HCT116 (cell line): ENCODE results near the gene FFAR1. TPM values are rescaled to one million over a fixed set of nuclear protein-coding genes. Genes with fewer than 3 reads are reported as not detected.

Experiments used
- ATAC-seq: fragments of 200-7000 bp; cut with Tn5 transposase; 2 replicates; pipeline ENCODE4 v1.9.1; 2020; ENCODE audit warnings: mild to moderate bottlenecking, moderate library complexity
- BruUV-seq: library from RNA; stranded (reverse); fragments of 400-500 nt; replicated peaks from 2 replicates; lab custom pipeline; 2021; lab: Mats Ljungman, UMichigan
- CTCF ChIA-PET: fragments of 300-600 bp; sonication (Branson Sonifier 250); formaldehyde crosslinking; loops from one replicate; lab custom pipeline; 2021; ENCODE audit warnings: antibody characterized with exemption; lab: Charles Lee
- POLR2A ChIA-PET: fragments of 300-600, 350-600 bp; sonication (Branson Sonifier 250); formaldehyde crosslinking; loops from one replicate; lab custom pipeline; 2021; ENCODE audit warnings: antibody characterized with exemption; lab: Charles Lee
- RAD21 ChIA-PET, 2 experiments: fragments of 300-600 bp; sonication (Branson Sonifier 250); formaldehyde crosslinking; loops; one replicate each; lab custom pipeline; 2023; ENCODE audit warnings: low total read pairs in 2 of 2; ENCODE audit not compliant: uncharacterized antibody in 2 of 2, unreplicated experiment in 2 of 2, low non-redundant PET in 1 of 2; lab: Charles Lee
- DNase-seq: peaks from one replicate; pipeline ENCODE4 v3.0.0-alpha.2; 2010; ENCODE audit warnings: low read depth, low spot score
- H2AFZ ChIP-seq: fragments of 200-600 bp; shearing (Covaris generic), sonication (generic); 2 replicates; pipeline ENCODE4 v1.6.1; 2017; ENCODE audit warnings: low read depth, mixed run types, mixed read lengths, antibody characterized with exemption, low read length; ENCODE audit not compliant: poor library complexity, severe bottlenecking
- H3K27ac ChIP-seq: 2 replicates; pipeline ENCODE4 v1.5.1; 2012; ENCODE audit warnings: low read depth, low read length
- H3K27me3 ChIP-seq: fragments of 200-600 bp; sonication (generic); 2 replicates; pipeline ENCODE4 v1.6.1; 2016; ENCODE audit warnings: mixed run types, low read length, mixed read lengths; ENCODE audit not compliant: insufficient read depth
- H3K36me3 ChIP-seq, 2 experiments: fragments of 200-500 bp in 1 of 2; fragments of 200-600 bp in 1 of 2; sonication (Bioruptor generic) in 1 of 2; sonication (generic) in 1 of 2; 2 replicates each; pipeline versions ENCODE4 v1.5.1 to v1.6.1; 2014 to 2016; ENCODE audit warnings: low read length in 2 of 2, inconsistent platforms in 1 of 2, mixed read lengths in 1 of 2, mixed run types in 1 of 2; ENCODE audit not compliant: insufficient read depth in 2 of 2, control insufficient read depth in 1 of 2
- H3K4me1 ChIP-seq, 2 experiments: fragments of 200-600 bp in 1 of 2; sonication (generic) in 1 of 2; 2 replicates each; pipeline versions ENCODE4 v1.5.1 to v1.6.1; 2012 to 2017; ENCODE audit warnings: low read length in 2 of 2, inconsistent platforms in 1 of 2, mild to moderate bottlenecking in 1 of 2, mixed read lengths in 1 of 2, mixed run types in 1 of 2, moderate library complexity in 1 of 2; ENCODE audit not compliant: insufficient read depth in 2 of 2, control insufficient read depth in 1 of 2
- H3K4me2 ChIP-seq: fragments of 200-600 bp; sonication (generic); 2 replicates; pipeline ENCODE4 v1.6.1; 2017; ENCODE audit warnings: mixed run types, low read length, mixed read lengths
- H3K4me3 ChIP-seq, 2 experiments: fragments of 200-600 bp in 1 of 2; sonication (generic) in 1 of 2; replicated peaks in 1 of 2; 2 replicates each; pipeline ENCODE4 v1.5.1; 2011 to 2016; ENCODE audit warnings: low read length in 2 of 2, control low read depth in 1 of 2, low read depth in 1 of 2, mild to moderate bottlenecking in 1 of 2, mixed read lengths in 1 of 2, mixed run types in 1 of 2
- H3K79me2 ChIP-seq: fragments of 200-600 bp; sonication (generic); 2 replicates; pipeline ENCODE4 v1.6.1; 2017; ENCODE audit warnings: mild to moderate bottlenecking, mixed run types, low read length, moderate library complexity, mixed read lengths; ENCODE audit not compliant: insufficient read depth
- H3K9ac ChIP-seq: fragments of 200-600 bp; sonication (generic); 2 replicates; pipeline ENCODE4 v1.6.1; 2016; ENCODE audit warnings: low read length, mixed read lengths
- H3K9me2 ChIP-seq: fragments of 200-600 bp; sonication (generic), shearing (Covaris generic); 2 replicates; pipeline ENCODE4 v1.6.1; 2017; ENCODE audit warnings: mixed run types, mild to moderate bottlenecking, moderate library complexity; ENCODE audit not compliant: insufficient read depth
- H3K9me3 ChIP-seq, 2 experiments: fragments of 200-500 bp in 1 of 2; fragments of 200-600 bp in 1 of 2; sonication (Bioruptor generic) in 1 of 2; sonication (generic) in 1 of 2; 2 replicates each; pipeline ENCODE4 v1.6.1; 2014 to 2017; ENCODE audit warnings: low read length in 2 of 2, mixed read lengths in 2 of 2, inconsistent platforms in 1 of 2, low read depth in 1 of 2, mild to moderate bottlenecking in 1 of 2, mixed run types in 1 of 2, moderate library complexity in 1 of 2; ENCODE audit not compliant: control insufficient read depth in 1 of 2, insufficient read depth in 1 of 2
- H4K20me1 ChIP-seq: fragments of 200-600 bp; sonication (generic), shearing (Covaris generic); 2 replicates; pipeline ENCODE4 v1.6.1; 2017; ENCODE audit warnings: mixed run types, mild to moderate bottlenecking, moderate library complexity; ENCODE audit not compliant: insufficient read depth
- CTCF ChIP-seq, 3 experiments: fragments of 200-600 bp in 1 of 3; sonication (generic) in 1 of 3; IDR thresholded peaks in 2 of 3; conservative IDR thresholded peaks in 1 of 3; 2 replicates each; pipeline ENCODE4 v1.5.1; 2012 to 2017; ENCODE audit warnings: low read depth in 2 of 3, low read length in 2 of 3, antibody characterized with exemption in 1 of 3, borderline replicate concordance in 1 of 3, control low read depth in 1 of 3, mild to moderate bottlenecking in 1 of 3, mixed read lengths in 1 of 3, mixed run types in 1 of 3, moderate library complexity in 1 of 3; ENCODE audit not compliant: insufficient read depth in 1 of 3
- EZH2 ChIP-seq: fragments of 200-600 bp; sonication (generic); IDR thresholded peaks from 2 replicates; pipeline ENCODE4 v1.6.1; 2017; ENCODE audit warnings: antibody characterized with exemption, mixed run types
- SIN3A ChIP-seq: IDR thresholded peaks from 2 replicates; pipeline ENCODE4 v1.6.1; 2012; ENCODE audit warnings: low read depth
- SRF ChIP-seq: IDR thresholded peaks from 2 replicates; pipeline ENCODE4 v1.6.1; 2012; ENCODE audit warnings: low read depth
- TCF7L2 ChIP-seq: IDR thresholded peaks from 2 replicates; pipeline ENCODE4 v1.7.0; 2011; ENCODE audit warnings: borderline replicate concordance, inconsistent platforms; ENCODE audit not compliant: insufficient read depth, insufficient read length; ENCODE audit errors: extremely low read depth
- YY1 ChIP-seq: IDR thresholded peaks from 2 replicates; pipeline ENCODE4 v1.6.1; 2011; ENCODE audit warnings: low read length, low read depth, moderate library complexity, mild to moderate bottlenecking; ENCODE audit not compliant: insufficient replicate concordance; ENCODE audit errors: extremely low read depth
- ZBTB33 ChIP-seq: IDR thresholded peaks from 2 replicates; pipeline ENCODE4 v1.6.1; 2011; ENCODE audit warnings: mild to moderate bottlenecking, low read length, moderate library complexity; ENCODE audit not compliant: insufficient replicate concordance; ENCODE audit errors: extremely low read depth
- intact Hi-C: fragments of 100-400 bp; cut with micrococcal nuclease; formaldehyde crosslinking; loops from 2 replicates; pipeline ENCODE4 v1.10.0; 2022
- total RNA-seq: library from RNA; stranded (reverse); gene quantifications from one replicate; pipeline ENCODE4 v1.2.1, GENCODE V29; 2021; ENCODE audit not compliant: unreplicated experiment

The FFAR1 gene
- total RNA-seq, 1 experiment from 2014 or later = not detected

- H3K79me2 ChIP-seq = no peaks in the 10 kb centered on the region
- H3K27me3 ChIP-seq = no peaks in the 10 kb centered on the region; the same call in none of the 2 replicates
- RAD21 ChIA-PET = no interaction called here
- H2AFZ ChIP-seq = no peak overlapping the region
- H3K9me3 ChIP-seq = peaks cover 0 to 3% of the 10 kb centered on the region in 2 experiments; a peak in 1 of 4 replicates
- H3K9ac ChIP-seq = no peak overlapping the region
- H4K20me1 ChIP-seq = no peaks in the 10 kb centered on the region
- H3K4me1 ChIP-seq = no peaks in the 10 kb centered on the region
- intact Hi-C loops = no loop called here
- TF ChIP-seq ZBTB33 (no peak), CTCF (IDR thresholded peaks at IDR 0.05 in 2 of 3, conservative IDR thresholded peaks at IDR 0.05 in 1 of 3; ENCODE audit: borderline replicate concordance in 1 of 3, insufficient read depth in 1 of 3, low read depth in 2 of 3, low read length in 2 of 3) (no peak), EZH2 (no peak), YY1 (no peak), TCF7L2 (no peak), SRF (no peak), SIN3A (no peak)
- BruUV-seq = no TSS peak
- no peaks in the 10 kb centered on the region for H3K9me2 ChIP-seq
- CTCF ChIA-PET = no interaction called here
- no peak overlapping the region for H3K4me2 ChIP-seq
- H3K36me3 ChIP-seq = no peaks in the 10 kb centered on the region
- DNase-seq = no peak
- no peak overlapping the region for H3K4me3 ChIP-seq
- no peak for ATAC-seq
- H3K27ac ChIP-seq = no peak overlapping the region
- POLR2A ChIA-PET = no interaction called here
Observed at GRCh38 chr19:35380450-35381124, 32.9 kb downstream of the FFAR1 start.
